ENCODE results near the gene ARSI. TPM values are rescaled to one million over a fixed set of nuclear protein-coding genes. Genes with fewer than 3 reads are reported as not detected.

Gene ARSI
- total RNA-seq, 1 donor from 2014 or later: 4.2 TPM

DNA sequence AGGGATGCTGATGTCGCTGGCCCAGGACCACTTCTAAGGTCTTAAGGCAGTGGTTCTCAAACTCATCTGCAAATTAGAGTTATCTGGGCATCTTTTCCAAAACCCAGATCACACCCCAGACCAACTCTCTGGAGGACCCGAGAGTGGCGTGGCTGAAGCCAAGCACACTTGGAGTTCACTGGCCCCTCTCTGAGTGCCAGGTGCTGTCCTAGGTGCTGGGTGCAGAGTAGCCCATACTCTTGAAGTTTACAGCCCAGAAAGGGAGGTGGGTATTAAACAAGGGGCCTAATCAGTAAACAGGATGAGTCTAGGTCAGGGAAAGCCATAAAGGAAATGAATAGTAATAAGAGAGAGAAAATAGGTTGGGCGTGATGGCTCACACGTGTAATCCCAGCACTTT, 30.8 kb downstream of the ARSI start:
- no peaks in the 10 kb centered on the region for H3K79me2 ChIP-seq (ENCODE audit: low read depth)
- no peak for DNase-seq (ENCODE audit: low spot score)
- H3K9me3 ChIP-seq (ENCODE audit: low read depth): no peaks in the 10 kb centered on the region
- H3K4me2 ChIP-seq: no peak overlapping the region
- H2AFZ ChIP-seq (replicated peaks): no peak overlapping the region
- H3K27ac ChIP-seq: no peak overlapping the region
- Mint-ChIP-seq H3K4me3 (no peak overlapping the region), H3K27me3 (ENCODE audit: insufficient read depth, low read depth) (peaks cover 9% of the 10 kb centered on the region), H3K36me3 (no peaks in the 10 kb centered on the region), H3K9me3 (no peaks in the 10 kb centered on the region), H3K4me1 (peaks cover 33% of the 10 kb centered on the region), H3K27ac (no peak overlapping the region)
- no peak overlapping the region for H3K9ac ChIP-seq
- no peaks in the 10 kb centered on the region for H3K36me3 ChIP-seq
- peaks cover 12% of the 10 kb centered on the region for H3K4me1 ChIP-seq
- no peaks in the 10 kb centered on the region for H4K20me1 ChIP-seq (ENCODE audit: low read depth)
- H3K4me3 ChIP-seq: no peak overlapping the region
- no peak for TF ChIP-seq EZH2phosphoT487 (IDR thresholded peaks at IDR 0.05)
- no peak for TF ChIP-seq CTCF (IDR thresholded peaks at IDR 0.05)
- TF ChIP-seq EZH2 (IDR thresholded peaks at IDR 0.05): no peak
- no peaks in the 10 kb centered on the region for H3K27me3 ChIP-seq
- H3F3A ChIP-seq (ENCODE audit: low read depth): no peaks in the 10 kb centered on the region

- H3K4me2 ChIP-seq: no peak overlapping the region
- DNase-seq (ENCODE audit: low spot score): no peak
- peaks cover 12% of the 10 kb centered on the region for H3K27me3 Mint-ChIP-seq (ENCODE audit: insufficient read depth, low read depth)
- peaks cover 35% of the 10 kb centered on the region for H3K4me1 Mint-ChIP-seq
- H2AFZ ChIP-seq (replicated peaks): no peak overlapping the region
- no peaks in the 10 kb centered on the region for H3K9me3 ChIP-seq (ENCODE audit: low read depth)
- H3K9ac ChIP-seq: no peak overlapping the region
- peaks cover 12% of the 10 kb centered on the region for H3K4me1 ChIP-seq
- H3K79me2 ChIP-seq (ENCODE audit: low read depth): no peaks in the 10 kb centered on the region
- H3K36me3 ChIP-seq: no peaks in the 10 kb centered on the region
- H4K20me1 ChIP-seq (ENCODE audit: low read depth): no peaks in the 10 kb centered on the region
- H3K4me3 ChIP-seq: no peak overlapping the region
- no peaks in the 10 kb centered on the region for H3K27me3 ChIP-seq
- no peak overlapping the region for H3K4me3 Mint-ChIP-seq
- H3F3A ChIP-seq (ENCODE audit: low read depth): no peaks in the 10 kb centered on the region
- TF ChIP-seq EZH2phosphoT487 (IDR thresholded peaks at IDR 0.05) (no peak), EZH2 (IDR thresholded peaks at IDR 0.05) (no peak), CTCF (IDR thresholded peaks at IDR 0.05) (no peak)
- no peaks in the 10 kb centered on the region for H3K9me3 Mint-ChIP-seq
- H3K27ac ChIP-seq: no peak overlapping the region
- no peak overlapping the region for H3K27ac Mint-ChIP-seq
- H3K36me3 Mint-ChIP-seq: no peaks in the 10 kb centered on the region
Measured at GRCh38 chr5:150271296-150271692, 31.4 kb downstream of the ARSI start.

GRCh38 chr5:150270541-150271295, 32.0 kb downstream of the ARSI start:
- Histone ChIP-seq H2AFZ (replicated peaks) (no peak overlapping the region), H3K27ac (no peak overlapping the region), H4K20me1 (ENCODE audit: low read depth) (no peaks in the 10 kb centered on the region), H3K36me3 (no peaks in the 10 kb centered on the region), H3K4me1 (peaks cover 12% of the 10 kb centered on the region), H3K9ac (no peak overlapping the region), H3K9me3 (ENCODE audit: low read depth) (no peaks in the 10 kb centered on the region), H3F3A (ENCODE audit: low read depth) (no peaks in the 10 kb centered on the region), H3K27me3 (no peaks in the 10 kb centered on the region), H3K79me2 (ENCODE audit: low read depth) (no peaks in the 10 kb centered on the region), H3K4me3 (no peak overlapping the region), H3K4me2 (peak overlapping the region; percentile 42)
- Mint-ChIP-seq H3K4me1 (peaks cover 33% of the 10 kb centered on the region), H3K4me3 (no peak overlapping the region), H3K9me3 (no peaks in the 10 kb centered on the region), H3K36me3 (no peaks in the 10 kb centered on the region), H3K27ac (peak overlapping the region; percentile 78), H3K27me3 (ENCODE audit: insufficient read depth, low read depth) (peaks cover 9% of the 10 kb centered on the region)
- DNase-seq (ENCODE audit: low spot score): no peak
- TF ChIP-seq EZH2phosphoT487 (IDR thresholded peaks at IDR 0.05) (no peak), CTCF (IDR thresholded peaks at IDR 0.05) (no peak), EZH2 (IDR thresholded peaks at IDR 0.05) (no peak)

All from neural progenitor cell (in vitro differentiated cells).